VCaP (cell line): ENCODE data around the gene ACAA1.

ENCODE experiments used
- H3K27ac ChIP-seq: fragments of 450-650 bp; 2 replicates; pipeline ENCODE4 v1.5.1; 2017
- TF ChIP-seq, protein P1 (sequence below): fragments of 450-650 bp; conservative IDR thresholded peaks from 2 replicates; pipeline ENCODE4 v1.5.1; 2017; ENCODE audit warnings: mild to moderate bottlenecking, moderate library complexity

Gene ACAA1

GRCh38 chr3:38101811-38102443, 35.0 kb downstream of the ACAA1 start:
- H3K27ac ChIP-seq = no peak overlapping the region
- TF ChIP-seq, protein P1, sequence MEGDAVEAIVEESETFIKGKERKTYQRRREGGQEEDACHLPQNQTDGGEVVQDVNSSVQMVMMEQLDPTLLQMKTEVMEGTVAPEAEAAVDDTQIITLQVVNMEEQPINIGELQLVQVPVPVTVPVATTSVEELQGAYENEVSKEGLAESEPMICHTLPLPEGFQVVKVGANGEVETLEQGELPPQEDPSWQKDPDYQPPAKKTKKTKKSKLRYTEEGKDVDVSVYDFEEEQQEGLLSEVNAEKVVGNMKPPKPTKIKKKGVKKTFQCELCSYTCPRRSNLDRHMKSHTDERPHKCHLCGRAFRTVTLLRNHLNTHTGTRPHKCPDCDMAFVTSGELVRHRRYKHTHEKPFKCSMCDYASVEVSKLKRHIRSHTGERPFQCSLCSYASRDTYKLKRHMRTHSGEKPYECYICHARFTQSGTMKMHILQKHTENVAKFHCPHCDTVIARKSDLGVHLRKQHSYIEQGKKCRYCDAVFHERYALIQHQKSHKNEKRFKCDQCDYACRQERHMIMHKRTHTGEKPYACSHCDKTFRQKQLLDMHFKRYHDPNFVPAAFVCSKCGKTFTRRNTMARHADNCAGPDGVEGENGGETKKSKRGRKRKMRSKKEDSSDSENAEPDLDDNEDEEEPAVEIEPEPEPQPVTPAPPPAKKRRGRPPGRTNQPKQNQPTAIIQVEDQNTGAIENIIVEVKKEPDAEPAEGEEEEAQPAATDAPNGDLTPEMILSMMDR = no peak

GRCh38 chr3:38100498-38100897, 36.4 kb downstream of the ACAA1 start:
- TF ChIP-seq, protein P1 = no peak
- H3K27ac ChIP-seq = no peak overlapping the region

- H3K27ac ChIP-seq = no peak overlapping the region
- TF ChIP-seq, protein P1 = no peak
Measured at GRCh38 chr3:38099518-38099917, 37.4 kb downstream of the ACAA1 start.

DNA sequence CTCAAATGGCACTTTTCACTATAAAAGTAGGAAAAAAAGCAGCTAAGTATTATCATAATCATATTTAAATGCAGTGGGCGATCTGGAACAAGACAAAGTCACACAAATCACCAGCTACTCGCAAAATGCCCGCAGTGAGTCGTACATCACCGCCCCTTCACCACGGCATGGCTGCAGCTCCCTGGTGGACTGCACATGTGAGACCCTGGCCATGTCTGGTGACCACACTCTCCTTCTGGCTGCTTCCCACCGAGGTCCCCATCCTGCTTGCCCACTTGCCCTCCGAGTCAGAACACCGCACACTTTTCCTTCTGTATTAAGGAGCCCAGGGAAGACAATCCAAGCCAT, 38.6 kb downstream of the ACAA1 start:
- no peak overlapping the region for H3K27ac ChIP-seq
- TF ChIP-seq, protein P1 = no peak

- H3K27ac ChIP-seq = no peak overlapping the region
- TF ChIP-seq, protein P1 = no peak
Measured at GRCh38 chr3:38097446-38098375, 39.2 kb downstream of the ACAA1 start.

DNA sequence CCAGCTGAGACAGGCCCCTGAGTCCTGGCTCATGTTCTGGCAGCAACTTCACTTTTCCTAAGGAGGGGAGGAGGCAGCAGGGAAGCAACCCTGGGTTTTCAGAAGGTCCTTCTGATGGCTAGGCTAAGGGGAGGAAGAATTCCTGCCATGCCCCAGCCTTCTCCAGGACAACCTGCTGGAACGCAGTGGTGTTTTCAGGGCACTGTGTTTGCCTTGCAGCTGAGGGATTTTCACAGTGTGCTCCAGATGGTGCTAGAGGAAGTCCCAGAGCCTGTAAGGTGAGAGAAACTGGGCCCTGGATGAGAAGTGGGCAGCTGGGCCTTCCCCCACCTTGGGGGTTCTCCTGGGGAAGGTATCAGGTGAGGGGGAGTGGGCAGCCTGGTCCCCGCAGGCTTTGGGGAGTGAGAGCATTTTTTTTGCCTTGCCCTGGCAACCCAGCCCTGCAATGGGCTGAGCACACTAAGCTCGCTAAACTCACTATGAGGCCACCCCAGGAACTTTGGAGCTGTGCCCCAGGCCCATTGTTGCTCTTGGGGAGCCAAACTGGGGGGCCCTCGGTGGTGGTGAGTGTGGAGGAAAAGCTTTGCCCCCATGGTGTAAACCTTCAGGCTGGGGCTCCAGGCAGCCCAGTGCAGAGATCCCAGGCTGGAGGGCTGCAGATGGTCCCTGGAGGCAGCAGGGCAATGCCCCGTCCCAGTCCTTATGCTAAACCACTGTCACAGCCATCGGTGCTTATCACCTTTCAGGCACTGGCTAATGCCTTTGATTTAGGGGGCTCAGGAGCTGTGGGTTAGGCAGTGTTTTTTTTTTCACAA, 41.1 kb downstream of the ACAA1 start:
- TF ChIP-seq, protein P1 = no peak

DNA sequence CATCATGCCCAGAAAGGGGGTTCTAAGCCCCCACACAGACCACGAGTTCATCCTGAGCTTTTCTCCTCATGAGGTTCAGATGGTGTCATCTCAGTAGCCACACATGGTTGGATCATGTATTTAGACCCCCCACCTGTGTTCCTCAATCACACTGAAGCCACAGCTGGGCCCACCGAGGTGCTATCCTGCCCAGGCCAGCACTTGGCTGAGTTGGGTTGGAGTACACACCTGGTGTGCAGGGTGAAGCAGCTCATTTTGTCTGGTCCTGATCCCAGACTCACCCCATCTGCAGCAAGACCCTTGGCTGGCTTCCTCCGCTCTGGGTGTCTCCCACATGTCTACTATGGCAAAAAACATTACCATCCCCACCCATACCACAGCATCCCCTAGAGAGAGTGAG, 41.9 kb downstream of the ACAA1 start:
- H3K27ac ChIP-seq = no peak overlapping the region
- TF ChIP-seq, protein P1 = no peak

More for the DNA sequence above, 41.1 kb downstream of the ACAA1 start:
- H3K27ac ChIP-seq = no peak overlapping the region
